Nucleus accumbens (tissue), 56 donors: ENCODE data around the gene ZNF749.
A peak's percentile ranks its signal among the peaks of the same experiment; 100 is the strongest.

Source experiments
- DNase-seq, 56 donors: peaks; one replicate each; lab custom pipeline; 2025; lab: John Stamatoyannopoulos, UW

ZNF749 gene

GRCh38 chr19:57435062-57435978 lies at the start of gene ZNF749:
Gene ZNF749 (plus strand): TSS chr19:57435325. CDS start chr19:57435579, 254 bp downstream.
- peak; percentile 80 to 99 (median 95) for DNase-seq

DNA sequence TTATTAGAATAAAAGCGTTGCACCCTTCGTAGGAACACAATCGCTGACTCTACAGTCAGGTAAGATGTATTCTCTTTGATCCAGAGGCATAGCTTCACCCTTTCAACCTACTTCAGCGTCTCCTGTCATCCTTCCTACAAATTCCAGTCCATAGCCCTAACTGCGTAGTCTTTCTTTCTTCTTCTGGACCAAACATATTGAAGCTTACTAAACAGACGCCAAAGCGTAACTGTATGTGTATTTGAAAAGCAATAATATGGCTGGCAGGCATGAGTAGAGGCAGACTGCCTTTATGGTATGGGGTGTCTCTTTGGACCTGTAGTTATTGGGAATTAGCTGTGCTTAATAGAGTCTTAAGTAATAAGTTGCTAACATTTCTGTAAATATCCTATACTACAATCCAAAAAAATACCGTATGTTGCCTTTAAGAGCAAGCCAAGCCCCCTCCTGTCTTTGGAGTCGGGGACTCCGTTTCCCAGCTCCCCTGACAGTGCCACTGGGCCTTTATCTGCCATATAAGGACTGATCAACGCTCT lies 45.9 kb upstream of the ZNF749 start:
- no peak for DNase-seq

DNA sequence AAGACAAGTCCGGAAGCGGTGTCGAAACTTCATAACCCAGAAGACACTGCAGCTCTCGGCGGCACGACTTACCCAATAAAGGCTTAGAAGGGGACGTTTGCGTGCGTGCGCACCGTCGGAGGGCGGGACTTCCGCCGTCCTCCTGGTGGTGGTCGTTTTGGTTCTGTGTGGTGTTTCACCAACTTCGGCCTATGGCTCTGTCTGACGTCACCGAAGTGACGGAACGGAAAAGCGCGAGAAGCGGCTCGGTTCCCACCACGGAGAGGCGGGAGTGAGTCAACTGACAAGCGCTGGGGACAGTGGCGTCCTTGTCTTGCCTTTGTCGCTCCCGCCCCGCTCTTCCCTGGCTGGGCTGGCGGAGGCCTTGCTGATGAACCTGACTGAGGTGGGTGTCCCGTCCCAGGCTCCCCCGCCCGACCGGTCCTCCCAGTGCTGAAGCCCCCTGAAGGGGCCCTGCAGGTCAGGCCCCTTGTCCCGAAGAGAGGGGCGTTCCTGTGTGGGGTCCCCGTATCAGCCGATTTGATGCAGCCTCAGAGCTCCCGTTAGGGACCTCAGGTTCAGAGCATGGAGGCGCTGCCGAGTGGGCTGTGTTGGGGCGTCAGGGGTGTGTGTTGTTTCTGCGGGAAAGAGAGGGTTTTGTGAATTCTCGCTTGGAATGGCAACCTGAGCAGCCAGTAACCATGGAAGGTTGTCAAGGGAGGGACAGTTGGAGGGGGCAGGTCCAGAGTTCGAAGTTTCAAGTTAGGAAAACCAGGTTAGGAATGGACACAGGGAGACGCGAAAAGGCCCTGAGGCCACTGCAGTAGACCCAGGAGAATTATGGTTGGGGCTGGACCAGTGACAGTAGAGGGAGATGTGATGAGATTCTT lies 45.2 kb upstream of the ZNF749 start, which contains the start of gene ZNF548:
Gene ZNF548, plus strand, starts transcription at position 125 of the 869 bp plus-strand sequence. Its CDS starts 246 bp downstream, at position 371.
- DNase-seq: peak; percentile 72 to 100 (median 96)

GRCh38 chr19:57395710-57396109 lies 39.4 kb upstream of the ZNF749 start:
- DNase-seq: no peak

GRCh38 chr19:57398868-57399267 lies 36.3 kb upstream of the ZNF749 start:
- DNase-seq: no peak

GRCh38 chr19:57403737-57404563 lies 31.2 kb upstream of the ZNF749 start:
- no peak for DNase-seq

- peak in 27 of 56 donors; percentile 0 to 56 (median 7) for DNase-seq
Observed at GRCh38 chr19:57406516-57407123, 28.5 kb upstream of the ZNF749 start.

GRCh38 chr19:57410877-57411671 lies 24.1 kb upstream of the ZNF749 start, which contains the start of gene ZNF17:
Gene ZNF17 (plus strand): TSS chr19:57411161. CDS start chr19:57413616, 2,455 bp downstream.
- DNase-seq: peak; percentile 44 to 97 (median 90)

DNA sequence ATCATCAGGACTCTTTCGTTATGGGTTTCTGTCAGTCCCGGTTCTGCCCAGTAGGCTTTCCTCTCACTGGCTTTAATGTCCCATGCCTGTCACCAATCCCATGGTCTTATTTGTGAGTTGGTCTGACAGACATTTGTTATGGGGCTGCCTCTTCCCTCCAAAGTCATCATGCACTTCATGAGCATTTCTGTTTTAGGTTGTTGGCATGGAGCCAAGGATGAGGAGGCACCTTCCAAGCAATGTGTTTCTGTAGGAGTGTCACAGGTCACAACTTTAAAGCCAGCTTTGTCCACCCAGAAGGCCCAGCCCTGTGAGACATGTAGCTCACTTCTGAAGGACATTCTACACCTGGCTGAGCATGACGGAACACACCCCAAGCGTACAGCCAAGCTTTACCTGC lies 15.7 kb upstream of the ZNF749 start:
- no peak for DNase-seq

DNA sequence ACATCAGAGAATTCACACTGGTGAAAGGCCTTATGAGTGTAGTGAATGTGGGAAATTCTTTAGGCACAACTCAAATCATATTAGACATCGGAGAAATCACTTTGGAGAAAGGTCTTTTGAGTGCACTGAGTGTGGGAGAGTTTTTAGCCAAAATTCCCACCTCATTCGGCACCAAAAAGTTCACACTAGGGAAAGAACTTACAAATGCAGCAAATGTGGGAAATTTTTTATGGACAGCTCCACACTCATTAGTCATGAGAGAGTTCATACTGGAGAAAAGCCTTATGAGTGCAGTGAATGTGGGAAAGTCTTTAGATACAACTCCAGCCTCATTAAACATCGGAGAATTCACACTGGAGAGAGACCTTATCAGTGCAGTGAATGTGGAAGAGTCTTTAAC lies 14.1 kb upstream of the ZNF749 start:
- DNase-seq: no peak

GRCh38 chr19:57434386-57435061 lies 601 bp upstream of the ZNF749 start:
- DNase-seq: no peak

DNA sequence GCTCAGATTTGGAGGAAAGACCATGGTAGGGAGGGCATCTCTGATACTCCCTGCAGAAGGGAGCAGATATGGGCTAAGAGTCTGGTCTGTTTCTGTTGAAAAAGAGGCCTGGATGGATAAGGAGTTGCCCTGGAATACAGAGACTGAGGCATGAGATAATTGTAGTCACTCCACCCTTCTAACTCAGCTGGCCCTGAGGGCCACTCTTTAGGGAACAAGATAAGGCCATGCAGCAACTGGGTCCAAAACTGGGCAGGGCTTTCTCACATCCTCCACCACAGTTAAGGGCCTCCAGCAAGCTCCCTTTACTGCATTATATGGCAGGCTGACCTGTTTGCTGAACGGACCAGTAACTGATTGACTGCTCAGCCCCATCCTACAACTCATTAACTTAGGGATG lies 1.3 kb downstream of the ZNF749 start:
- DNase-seq: no peak

DNA sequence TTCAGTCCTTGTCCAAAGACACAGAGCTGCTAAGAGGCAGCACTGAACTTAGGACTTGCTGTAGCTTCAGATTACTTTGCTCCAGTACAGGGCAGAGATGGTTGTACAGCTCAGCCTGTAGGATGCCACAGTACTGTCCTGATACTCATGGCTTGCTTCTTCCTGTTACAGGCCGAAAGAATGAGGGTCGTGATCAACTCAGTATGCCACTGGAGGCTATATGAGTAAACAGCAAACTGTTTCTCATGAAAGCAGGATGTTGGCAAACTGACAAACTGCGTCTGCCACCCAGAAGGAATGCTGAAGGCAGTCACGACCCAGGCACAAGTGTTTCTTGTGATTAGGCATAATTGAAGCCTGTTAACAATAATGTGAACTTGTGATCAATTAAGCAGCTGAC lies 2.8 kb downstream of the ZNF749 start:
- no peak for DNase-seq

DNA sequence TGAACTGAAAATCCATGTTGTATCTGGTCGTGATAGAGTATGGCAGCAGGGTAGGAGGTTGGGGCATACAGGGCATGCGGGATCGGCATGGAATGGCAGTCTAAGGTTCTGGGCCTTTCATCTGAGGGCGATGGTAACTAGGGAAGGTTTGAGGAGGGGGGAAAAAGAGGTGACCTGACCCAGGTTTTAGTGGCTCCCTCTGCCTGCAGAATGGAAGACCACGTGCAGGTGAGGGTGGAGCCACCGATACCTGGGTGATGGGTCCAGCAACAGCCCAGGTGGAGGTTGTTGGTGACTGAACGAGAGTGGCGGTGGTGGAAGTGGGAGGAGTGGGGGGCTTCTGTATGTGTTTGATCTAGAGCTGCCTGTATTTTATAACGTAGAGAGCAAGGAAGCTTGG lies 3.8 kb downstream of the ZNF749 start:
- DNase-seq: no peak

GRCh38 chr19:57441979-57442752 lies 7.0 kb downstream of the ZNF749 start:
- no peak for DNase-seq

- no peak for DNase-seq
Observed at GRCh38 chr19:57443121-57443696, 8.1 kb downstream of the ZNF749 start.

DNA sequence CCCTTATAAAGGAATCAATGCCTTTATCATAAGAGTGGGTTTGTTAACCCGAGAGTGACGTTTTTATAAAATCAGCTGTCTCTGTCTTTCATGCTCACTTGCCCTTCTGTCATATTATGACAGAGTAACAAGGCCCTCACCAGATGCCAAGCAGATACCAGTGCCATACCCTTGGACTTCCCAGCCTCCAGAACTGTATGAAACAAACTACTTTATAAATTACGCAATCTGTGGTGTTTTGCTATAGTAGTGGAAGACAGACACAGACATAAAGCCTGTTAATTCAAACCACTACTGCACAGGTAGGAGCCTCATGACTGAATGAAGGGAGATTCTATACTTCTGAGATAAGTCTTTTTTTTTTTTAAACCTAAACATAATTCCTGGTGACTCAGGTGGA lies 17.2 kb downstream of the ZNF749 start:
- DNase-seq: no peak
